Ovary (tissue), 9 donors: Measurements from ENCODE around the gene MB. TPM values are rescaled to one million over a fixed set of nuclear protein-coding genes. Genes with fewer than 3 reads are reported as not detected.

Experiments
- DNase-seq, 5 donors: peaks; one replicate each; pipeline ENCODE4 v3.0.0-alpha.2; 2019 to 2020
- H3K27ac ChIP-seq, 2 donors: fragments of 200-600 bp; one replicate each; pipeline versions ENCODE4 v1.5.1 to v1.8.0; 2019 to 2022
- H3K27me3 ChIP-seq: fragments of 200-600 bp; one replicate; pipeline ENCODE4 v1.8.0; 2022
- H3K36me3 ChIP-seq: fragments of 200-600 bp; sonication (generic); one replicate; pipeline ENCODE4 v1.5.1; 2019
- H3K4me1 ChIP-seq: one replicate; pipeline ENCODE4 v1.8.1; 2013; ENCODE audit warnings: mild to moderate bottlenecking, moderate library complexity; ENCODE audit not compliant: insufficient read depth
- H3K4me3 ChIP-seq: fragments of 200-600 bp; sonication (generic); one replicate; pipeline ENCODE4 v1.5.1; 2017
- H3K9me3 ChIP-seq, 2 donors: fragments of 200-600 bp in 1 of 2; sonication (generic) in 1 of 2; one replicate each; pipeline versions ENCODE4 v1.5.1 to v1.8.1; 2013 to 2019; ENCODE audit warnings: mild to moderate bottlenecking in 1 of 2, moderate library complexity in 1 of 2
- CTCF ChIP-seq, 3 donors: fragments of 450-650 bp in 2 of 3; fragments of 200-600 bp in 1 of 3; IDR thresholded peaks; one replicate each; pipeline versions ENCODE4 v1.5.1 to v1.8.0; 2016 to 2022; ENCODE audit warnings: antibody characterized with exemption in 3 of 3, mild to moderate bottlenecking in 1 of 3
- EP300 ChIP-seq: sonication (generic); formaldehyde crosslinking; IDR thresholded peaks from one replicate; pipeline ENCODE4 v1.6.1; 2017; ENCODE audit warnings: antibody characterized with exemption
- POLR2A ChIP-seq: fragments of 450-650 bp; IDR thresholded peaks from one replicate; pipeline ENCODE4 v1.6.1; 2017; ENCODE audit warnings: antibody characterized with exemption, mild to moderate bottlenecking, moderate library complexity
- WGBS, 3 donors: extraction: QIAGEN DNeasy Blood & Tissue Kit in 1 of 3; methylation state at CpG; one replicate each; pipeline versions ENCODE4 v1.1.5 to v1.1.7; 2013 to 2017; 5-methylcytosine and 5-hydroxymethylcytosine counted together
- intact Hi-C, 4 donors: fragments of 100-400 bp; cut with DNase I; formaldehyde crosslinking; loops; one replicate each; pipeline versions ENCODE4 v1.11.0 to v1.15.1; 2022 to 2023
- polyA plus RNA-seq, 2 donors: library from polyadenylated mRNA; stranded (reverse); fragments of 200-250 nt in 1 of 2; fragments of 350-450 nt in 1 of 2; fragmentation: Illumina TruSeq in 1 of 2; extraction: RNeasy Lipid Tissue Mini Kit (QIAGEN cat#74804) in 1 of 2; gene quantifications; one replicate each; pipeline ENCODE4 v1.2.3, GENCODE V29; 2013 to 2014
- total RNA-seq, 7 donors: library from RNA; depleted of rRNA in 2 of 7; stranded (reverse); fragments of >200 nt in 2 of 7; fragmentation: NEBNext Ultra II Directional in 3 of 7; extraction: Animal tissue kit (Norgen Biotek cat#: 25700) in 3 of 7; gene quantifications; one replicate each; pipeline versions ENCODE4 v1.1.0 to v1.2.4, GENCODE V29; 2016 to 2023
- donor health status: DM: no; HTN: no; CAD: no; lungs with moderate emphysema.
- donor health status: DM: no; HTN: no; CAD: no.
- donor health status: Bipolar disorder and iron deficiency.
- donor health status: DM: yes; HTN: yes; CAD: no.
- donor health status: DM: no; HTN: no; CAD: no.
- donor health status: DM: yes; HTN: yes; CAD: no.

The MB gene
- total and polyA plus RNA-seq, 9 donors, result 1.3 to 3.0 (median 1.9) TPM; not detected in 3

- TF ChIP-seq POLR2A (no peak), CTCF (IDR thresholded peaks at IDR 0.05) (no peak), EP300 (no peak)
- no peaks in the 10 kb centered on the region for H3K36me3 ChIP-seq
- 79 to 85% (median 81%) methylated on average over 3 of the region's 3 CpGs for WGBS, 3 donors
- intact Hi-C loops, result loop anchor here in 3 of 4 donors (5.0 to 10.0 kb wide), 4 partner anchors 100 to 202 kb away; no protein-coding TSS in a partner anchor
- H3K9me3 ChIP-seq, result no peaks in the 10 kb centered on the region
- H3K4me1 ChIP-seq, result peaks cover 13% of the 10 kb centered on the region
- no peak for DNase-seq
- no peaks in the 10 kb centered on the region for H3K27me3 ChIP-seq
- H3K27ac ChIP-seq, result no peak overlapping the region
- H3K4me3 ChIP-seq, result no peak overlapping the region
Observed at GRCh38 chr22:35634943-35635540, 17.9 kb upstream of the MB start.

- Histone ChIP-seq H3K4me3 (no peak overlapping the region), H3K4me1 (peaks cover 15% of the 10 kb centered on the region), H3K27me3 (no peaks in the 10 kb centered on the region), H3K9me3 (no peaks in the 10 kb centered on the region), H3K27ac (no peak overlapping the region), H3K36me3 (no peaks in the 10 kb centered on the region)
- WGBS, 3 donors, result 86 to 90% (median 87%) methylated on average over 5 of the region's 5 CpGs
- intact Hi-C loops, result loop anchor here in 3 of 4 donors (5.0 to 10.0 kb wide), 3 partner anchors 101 to 203 kb away; no protein-coding TSS in a partner anchor
- TF ChIP-seq CTCF (IDR thresholded peaks at IDR 0.05) (no peak), EP300 (no peak), POLR2A (no peak)
- no peak for DNase-seq
Observed at GRCh38 chr22:35634015-35634414, 16.9 kb upstream of the MB start.

GRCh38 chr22:35633520-35633919, 16.4 kb upstream of the MB start:
- no peak for DNase-seq
- no peak for TF ChIP-seq EP300
- no peak for TF ChIP-seq POLR2A
- TF ChIP-seq CTCF (IDR thresholded peaks at IDR 0.05), result no peak
- intact Hi-C loops, result loop anchor here in 3 of 4 donors (5.0 to 10.0 kb wide), 3 partner anchors 101 to 204 kb away; no protein-coding TSS in a partner anchor
- Histone ChIP-seq H3K27me3 (no peaks in the 10 kb centered on the region), H3K9me3 (no peaks in the 10 kb centered on the region), H3K36me3 (no peaks in the 10 kb centered on the region), H3K4me1 (peaks cover 15% of the 10 kb centered on the region), H3K4me3 (no peak overlapping the region), H3K27ac (no peak overlapping the region)
- WGBS, 3 donors, result 81 to 88% (median 88%) methylated on average over 18 of the region's 18 CpGs

- Histone ChIP-seq H3K36me3 (no peaks in the 10 kb centered on the region), H3K27me3 (no peaks in the 10 kb centered on the region), H3K4me1 (peaks cover 12% of the 10 kb centered on the region), H3K9me3 (no peaks in the 10 kb centered on the region), H3K27ac (no peak overlapping the region), H3K4me3 (no peak overlapping the region)
- 65 to 73% (median 70%) methylated on average over 3 of the region's 3 CpGs for WGBS, 3 donors
- no peak for TF ChIP-seq EP300
- no peak for TF ChIP-seq CTCF (IDR thresholded peaks at IDR 0.05)
- no peak for TF ChIP-seq POLR2A
- DNase-seq, result peak in 2 of 5 donors; percentile 7 to 14
- intact Hi-C loops, result loop anchor here in 3 of 4 donors (5.0 to 10.0 kb wide), 3 partner anchors 102 to 204 kb away; no protein-coding TSS in a partner anchor
Observed at GRCh38 chr22:35632935-35633334, 15.8 kb upstream of the MB start.
